ENCODE data around the gene TMEM255A. TPM values are rescaled to one million over a fixed set of nuclear protein-coding genes. Genes with fewer than 3 reads are reported as not detected.
A peak's percentile ranks its signal among the peaks of the same experiment; 100 is the strongest.
"Not testable (repeated sequence)": the region's sequence is repeated elsewhere in the genome, so short reads cannot be mapped to it uniquely, and the experiment has no call there.

Gene TMEM255A
- total RNA-seq (2014; rRNA removed; shearing (Covaris generic)): 0.16 TPM in 1 of 2 replicates, not detected in the other

- H3K9me3 ChIP-seq (replicated peaks): no peaks in the 10 kb centered on the region
- no peaks in the 10 kb centered on the region for H3K36me3 ChIP-seq
- H3K4me3 ChIP-seq: peak within 1 kb of the TSS; percentile 21
- peaks cover under 1% of the 10 kb centered on the region; the same call in 1 of the 2 replicates for H3K4me1 ChIP-seq (replicated peaks)
- H3K27me3 ChIP-seq (replicated peaks): 0 out of 2 replicates have a peak, but pooled peaks cover 6% of the 10 kb centered on the region
- no peak for DNase-seq (ENCODE audit: low read depth in 1 of 2, low spot score in 2 of 2)
- no peak within 1 kb of the TSS for H3K27ac ChIP-seq
Observed at GRCh38 chrX:120310861-120311726, at the start of gene TMEM255A. TSS of gene TMEM255A (minus strand) at chrX:120311461. CDS start at chrX:120311309, 152 bp downstream.

- Histone ChIP-seq H3K36me3 (no peaks in the 10 kb centered on the region), H3K27ac (no peak overlapping the region), H3K4me3 (no peak overlapping the region), H3K9me3 (replicated peaks) (no peaks in the 10 kb centered on the region), H3K27me3 (replicated peaks) (no peaks in the 10 kb centered on the region), H3K4me1 (replicated peaks) (no peaks in the 10 kb centered on the region)
- peak; percentile 19 to 42 for DNase-seq (ENCODE audit: low read depth in 1 of 2, low spot score in 2 of 2)
Observed at GRCh38 chrX:120358737-120359456, 47.6 kb upstream of the TMEM255A start.

GRCh38 chrX:120357186-120357585 lies 45.9 kb upstream of the TMEM255A start:
- H3K9me3 ChIP-seq (replicated peaks): no peaks in the 10 kb centered on the region
- H3K4me1 ChIP-seq (replicated peaks): no peaks in the 10 kb centered on the region
- H3K4me3 ChIP-seq: no peak overlapping the region
- no peaks in the 10 kb centered on the region for H3K36me3 ChIP-seq
- no peaks in the 10 kb centered on the region for H3K27me3 ChIP-seq (replicated peaks)
- DNase-seq (ENCODE audit: low read depth in 1 of 2, low spot score in 2 of 2): no peak
- no peak overlapping the region for H3K27ac ChIP-seq

- H3K4me1 ChIP-seq (replicated peaks): no peaks in the 10 kb centered on the region
- no peak overlapping the region for H3K4me3 ChIP-seq
- no peaks in the 10 kb centered on the region for H3K9me3 ChIP-seq (replicated peaks)
- no peak for DNase-seq (ENCODE audit: low read depth in 1 of 2, low spot score in 2 of 2)
- H3K36me3 ChIP-seq: no peaks in the 10 kb centered on the region
- H3K27ac ChIP-seq: no peak overlapping the region
- no peaks in the 10 kb centered on the region for H3K27me3 ChIP-seq (replicated peaks)
Observed at GRCh38 chrX:120356084-120356483, 44.8 kb upstream of the TMEM255A start.

GRCh38 chrX:120350450-120351138 lies 39.3 kb upstream of the TMEM255A start:
- no peaks in the 10 kb centered on the region for H3K27me3 ChIP-seq (replicated peaks)
- H3K9me3 ChIP-seq (replicated peaks): no peaks in the 10 kb centered on the region

GRCh38 chrX:120344566-120344965 lies 33.3 kb upstream of the TMEM255A start:
- H3K4me1 ChIP-seq (replicated peaks); DNase-seq (ENCODE audit: low read depth in 1 of 2, low spot score in 2 of 2); H3K4me3 ChIP-seq; H3K36me3 ChIP-seq; H3K27me3 ChIP-seq (replicated peaks); H3K9me3 ChIP-seq (replicated peaks); H3K27ac ChIP-seq: not testable (repeated sequence)

More at GRCh38 chrX:120350450-120351138, 39.3 kb upstream of the TMEM255A start:
- no peaks in the 10 kb centered on the region for H3K4me1 ChIP-seq (replicated peaks)
- H3K4me3 ChIP-seq: no peak overlapping the region
- H3K27ac ChIP-seq: no peak overlapping the region
- DNase-seq (ENCODE audit: low read depth in 1 of 2, low spot score in 2 of 2): no peak
- H3K36me3 ChIP-seq: no peaks in the 10 kb centered on the region

- Histone ChIP-seq H3K4me3 (no peak overlapping the region), H3K9me3 (replicated peaks) (no peaks in the 10 kb centered on the region), H3K36me3 (no peaks in the 10 kb centered on the region), H3K27ac (no peak overlapping the region), H3K4me1 (replicated peaks) (no peaks in the 10 kb centered on the region), H3K27me3 (replicated peaks) (no peaks in the 10 kb centered on the region)
- no peak for DNase-seq (ENCODE audit: low read depth in 1 of 2, low spot score in 2 of 2)
Observed at GRCh38 chrX:120336899-120337298, 25.6 kb upstream of the TMEM255A start.

- H3K27ac ChIP-seq: no peak overlapping the region
- H3K36me3 ChIP-seq: no peaks in the 10 kb centered on the region
- H3K27me3 ChIP-seq (replicated peaks): no peaks in the 10 kb centered on the region
- H3K4me3 ChIP-seq: no peak overlapping the region
- H3K4me1 ChIP-seq (replicated peaks): no peaks in the 10 kb centered on the region
- no peak for DNase-seq (ENCODE audit: low read depth in 1 of 2, low spot score in 2 of 2)
- no peaks in the 10 kb centered on the region for H3K9me3 ChIP-seq (replicated peaks)
Observed at GRCh38 chrX:120335289-120335688, 24.0 kb upstream of the TMEM255A start.

GRCh38 chrX:120334603-120335002 lies 23.3 kb upstream of the TMEM255A start:
- Histone ChIP-seq H3K9me3 (replicated peaks) (no peaks in the 10 kb centered on the region), H3K27ac (no peak overlapping the region), H3K36me3 (no peaks in the 10 kb centered on the region), H3K4me3 (no peak overlapping the region), H3K4me1 (replicated peaks) (no peaks in the 10 kb centered on the region), H3K27me3 (replicated peaks) (no peaks in the 10 kb centered on the region)
- no peak for DNase-seq (ENCODE audit: low read depth in 1 of 2, low spot score in 2 of 2)

- DNase-seq (ENCODE audit: low read depth in 1 of 2, low spot score in 2 of 2): no peak
- Histone ChIP-seq H3K27me3 (replicated peaks) (no peaks in the 10 kb centered on the region), H3K4me3 (no peak overlapping the region), H3K9me3 (replicated peaks) (no peaks in the 10 kb centered on the region), H3K36me3 (no peaks in the 10 kb centered on the region), H3K4me1 (replicated peaks) (no peaks in the 10 kb centered on the region), H3K27ac (no peak overlapping the region)
Observed at GRCh38 chrX:120334151-120334550, 22.9 kb upstream of the TMEM255A start.

- no peak overlapping the region for H3K27ac ChIP-seq
- H3K9me3 ChIP-seq (replicated peaks): no peaks in the 10 kb centered on the region
- no peaks in the 10 kb centered on the region for H3K36me3 ChIP-seq
- H3K4me3 ChIP-seq: no peak overlapping the region
- no peak for DNase-seq (ENCODE audit: low read depth in 1 of 2, low spot score in 2 of 2)
- H3K4me1 ChIP-seq (replicated peaks): no peaks in the 10 kb centered on the region
- no peaks in the 10 kb centered on the region for H3K27me3 ChIP-seq (replicated peaks)
Observed at GRCh38 chrX:120332394-120332793, 21.1 kb upstream of the TMEM255A start.

GRCh38 chrX:120331116-120331515 lies 19.9 kb upstream of the TMEM255A start:
- Histone ChIP-seq H3K4me1 (replicated peaks) (no peaks in the 10 kb centered on the region), H3K27ac (no peak overlapping the region), H3K4me3 (no peak overlapping the region), H3K27me3 (replicated peaks) (no peaks in the 10 kb centered on the region), H3K9me3 (replicated peaks) (no peaks in the 10 kb centered on the region), H3K36me3 (no peaks in the 10 kb centered on the region)
- no peak for DNase-seq (ENCODE audit: low read depth in 1 of 2, low spot score in 2 of 2)

- Histone ChIP-seq H3K4me1 (replicated peaks) (no peaks in the 10 kb centered on the region), H3K9me3 (replicated peaks) (no peaks in the 10 kb centered on the region), H3K36me3 (no peaks in the 10 kb centered on the region), H3K4me3 (no peak overlapping the region), H3K27ac (no peak overlapping the region), H3K27me3 (replicated peaks) (no peaks in the 10 kb centered on the region)
- DNase-seq (ENCODE audit: low read depth in 1 of 2, low spot score in 2 of 2): no peak
Observed at GRCh38 chrX:120321520-120322281, 10.4 kb upstream of the TMEM255A start.

Data from SJSA1 (cell line).